ENCODE data around the gene DSE.
A peak's percentile ranks its signal among the peaks of the same experiment; 100 is the strongest.

The DSE gene

DNA sequence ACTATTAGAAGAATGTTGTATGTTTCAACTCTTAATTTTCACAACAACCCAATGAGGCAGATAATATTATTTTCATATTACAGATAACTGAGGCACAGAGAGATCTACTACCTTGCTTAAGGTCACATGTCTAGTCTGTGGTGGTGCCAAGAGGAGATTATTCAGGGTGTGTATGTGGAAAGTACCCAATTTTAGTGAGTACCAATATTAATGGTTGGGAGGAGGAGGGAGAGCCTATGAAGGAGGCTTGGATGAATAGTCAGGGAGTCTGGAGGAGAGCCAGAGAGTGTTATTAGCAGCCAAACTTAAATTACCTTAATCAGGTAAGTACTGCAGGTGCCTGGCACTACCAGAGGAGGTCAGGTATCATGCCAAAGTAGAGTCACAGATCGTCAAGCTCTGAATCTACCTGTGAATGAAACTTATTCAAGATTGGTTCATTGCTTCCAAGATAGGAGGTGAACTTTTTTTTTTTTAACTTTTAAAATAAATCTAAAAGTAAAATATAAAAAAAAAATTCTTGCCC is 79.5 kb downstream of the DSE start:
- no peaks in the 10 kb centered on the region for H3K27me3 ChIP-seq
- no peak for TF ChIP-seq CTCF (IDR thresholded peaks at IDR 0.05)
- peak overlapping the region; percentile 87 for H3K27ac ChIP-seq
- H3K4me1 ChIP-seq (ENCODE audit: control insufficient read depth in 1 of 2, insufficient read depth in 1 of 2, low read depth in 1 of 2, low read length in 1 of 2): peaks cover 65 to 71% of the 10 kb centered on the region in 2 experiments
- H3K36me3 ChIP-seq: no peaks in the 10 kb centered on the region
- H3K9me3 ChIP-seq: no peaks in the 10 kb centered on the region
- peak overlapping the region in 1 of 2 experiments; percentile 26 for H3K4me3 ChIP-seq (ENCODE audit: low read depth in 1 of 2, low read length in 1 of 2)

DNA sequence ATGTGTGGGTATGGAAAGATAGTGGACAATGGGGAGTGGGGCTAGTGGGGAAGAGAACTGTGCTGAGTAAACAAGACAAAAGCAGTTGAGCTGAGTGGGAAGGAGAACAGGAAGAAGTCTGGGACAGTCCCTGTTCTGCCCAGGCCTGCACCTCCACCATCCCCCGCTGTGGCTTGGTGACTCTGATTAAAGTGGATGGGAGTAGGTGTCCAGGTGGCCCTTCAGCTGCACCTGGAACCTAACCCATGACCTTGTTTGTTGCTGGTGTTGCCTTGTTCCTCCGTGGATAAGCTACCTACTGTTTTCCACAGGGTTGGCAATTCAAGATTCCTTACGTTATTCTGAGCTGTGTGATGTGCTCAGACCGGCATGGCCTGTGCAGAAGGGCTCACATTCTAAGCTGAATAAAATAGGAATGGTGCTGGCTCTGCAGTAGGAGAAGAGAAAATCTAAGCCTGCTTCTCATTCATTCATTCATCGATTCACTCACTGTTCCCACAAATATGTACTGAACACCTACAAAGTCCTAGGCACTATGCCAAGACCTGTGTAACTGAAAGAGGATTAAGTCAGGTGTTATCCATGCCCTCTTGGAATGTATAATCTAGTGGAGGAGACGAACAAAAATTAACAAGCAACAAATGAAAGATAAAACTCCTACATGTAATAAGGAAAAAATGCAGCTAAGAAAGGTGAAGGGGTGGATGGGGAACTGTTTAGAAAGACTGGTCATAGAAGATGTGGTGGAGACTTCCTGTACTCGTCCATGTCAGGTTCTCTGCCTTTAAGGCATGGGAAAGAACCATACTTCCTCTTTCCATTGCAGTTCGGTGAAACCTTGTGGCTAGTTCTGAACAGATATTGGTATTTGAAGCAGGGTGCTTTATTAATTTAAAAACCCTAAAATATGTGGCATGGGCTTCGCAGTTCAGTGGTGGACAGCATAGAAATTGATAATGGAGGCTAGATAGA is 80.3 kb downstream of the DSE start:
- no peaks in the 10 kb centered on the region for H3K27me3 ChIP-seq
- H3K9me3 ChIP-seq: no peaks in the 10 kb centered on the region
- no peaks in the 10 kb centered on the region for H3K36me3 ChIP-seq
- peak overlapping the region; percentile 87 for H3K27ac ChIP-seq
- no peak for TF ChIP-seq CTCF (IDR thresholded peaks at IDR 0.05)
- H3K4me1 ChIP-seq (ENCODE audit: control insufficient read depth in 1 of 2, insufficient read depth in 1 of 2, low read depth in 1 of 2, low read length in 1 of 2): peaks cover 62 to 63% of the 10 kb centered on the region in 2 experiments
- H3K4me3 ChIP-seq (ENCODE audit: low read depth in 1 of 2, low read length in 1 of 2): peak overlapping the region; percentile 2 to 26

DNA sequence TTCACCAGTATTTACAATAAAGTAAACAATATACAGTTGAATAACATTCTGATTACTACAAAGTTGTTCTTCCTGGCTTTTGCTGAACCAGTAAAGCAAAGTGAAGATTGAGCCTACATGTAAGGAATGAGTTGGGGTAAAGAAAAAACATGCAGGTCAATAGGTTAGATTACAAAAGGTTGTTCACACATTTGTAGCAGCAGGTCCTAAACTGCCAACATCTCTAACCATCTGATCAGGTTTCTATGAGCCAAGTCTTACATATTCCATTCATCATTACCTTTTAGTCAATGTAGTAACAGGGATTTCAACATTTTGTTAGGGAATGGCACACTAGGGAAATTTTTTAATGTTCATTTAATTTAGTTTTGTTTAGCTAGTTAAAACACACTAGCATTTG is 81.2 kb downstream of the DSE start:
- TF ChIP-seq CTCF (IDR thresholded peaks at IDR 0.05): no peak
- Histone ChIP-seq H3K36me3 (no peaks in the 10 kb centered on the region), H3K27me3 (no peaks in the 10 kb centered on the region), H3K4me3 (ENCODE audit: low read depth in 1 of 2, low read length in 1 of 2) (peak overlapping the region in 1 of 2 experiments; percentile 26), H3K4me1 (ENCODE audit: control insufficient read depth in 1 of 2, insufficient read depth in 1 of 2, low read depth in 1 of 2, low read length in 1 of 2) (peaks cover 54% of the 10 kb centered on the region in 2 experiments), H3K9me3 (no peaks in the 10 kb centered on the region), H3K27ac (peak overlapping the region; percentile 87)

DNA sequence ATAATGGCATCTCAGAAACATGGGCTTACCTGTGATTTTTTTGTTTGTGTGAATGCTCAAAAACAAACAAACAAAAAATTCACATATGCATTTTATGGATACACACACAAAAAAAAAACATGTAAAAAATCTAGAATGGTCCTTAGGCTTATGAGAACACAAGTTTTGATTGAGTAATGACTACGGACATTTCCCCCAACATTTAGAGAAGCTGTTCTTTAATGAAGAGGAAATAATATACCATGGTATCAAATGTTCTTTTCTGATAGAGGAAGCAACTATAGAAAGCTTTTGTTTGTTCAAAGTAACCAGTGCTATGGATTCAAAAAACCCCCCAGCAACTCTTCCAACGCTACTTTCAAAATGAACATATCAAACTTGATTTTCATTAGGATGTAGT is 81.8 kb downstream of the DSE start:
- no peak for TF ChIP-seq CTCF (IDR thresholded peaks at IDR 0.05)
- Histone ChIP-seq H3K27me3 (no peaks in the 10 kb centered on the region), H3K4me3 (ENCODE audit: low read depth in 1 of 2, low read length in 1 of 2) (no peak overlapping the region), H3K9me3 (no peaks in the 10 kb centered on the region), H3K4me1 (ENCODE audit: control insufficient read depth in 1 of 2, insufficient read depth in 1 of 2, low read depth in 1 of 2, low read length in 1 of 2) (peaks cover 48% of the 10 kb centered on the region in 2 experiments), H3K36me3 (no peaks in the 10 kb centered on the region), H3K27ac (no peak overlapping the region)

- H3K4me1 ChIP-seq (ENCODE audit: control insufficient read depth in 1 of 2, insufficient read depth in 1 of 2, low read depth in 1 of 2, low read length in 1 of 2): peaks cover 12 to 14% of the 10 kb centered on the region in 2 experiments
- H3K4me3 ChIP-seq (ENCODE audit: low read depth in 1 of 2, low read length in 1 of 2): no peak overlapping the region
- H3K27me3 ChIP-seq: no peaks in the 10 kb centered on the region
- H3K9me3 ChIP-seq: no peaks in the 10 kb centered on the region
- no peak for TF ChIP-seq CTCF (IDR thresholded peaks at IDR 0.05)
- no peak overlapping the region for H3K27ac ChIP-seq
- H3K36me3 ChIP-seq: no peaks in the 10 kb centered on the region
Observed at GRCh38 chr6:116456106-116456505, 85.4 kb downstream of the DSE start.
